A549 (cell line): Measurements from ENCODE around the gene CRYBB1. TPM values are rescaled to one million over a fixed set of nuclear protein-coding genes. Genes with fewer than 3 reads are reported as not detected.

Experiments
- ATAC-seq, 2 experiments: fragments of 200-7000 bp in 1 of 2; fragments of >200 bp in 1 of 2; cut with Nextera tagmentation in 1 of 2; cut with Tn5 transposase in 1 of 2; 3 replicates each; pipeline versions ENCODE4 v1.8.0 to v1.9.1; 2018 to 2020; ENCODE audit warnings: mild to moderate bottlenecking in 1 of 2, moderate library complexity in 1 of 2
- CTCF ChIA-PET: fragments of 300-600 bp; sonication (Branson Sonifier 250); formaldehyde crosslinking; extraction: SDS; loops from one replicate; lab custom pipeline; 2021; ENCODE audit warnings: antibody characterized with exemption, inconsistent platforms; lab: Yijun Ruan, JAX
- POLR2A ChIA-PET: fragments of 350-600 bp; formaldehyde crosslinking; extraction: SDS; loops from one replicate; lab custom pipeline; 2021; ENCODE audit warnings: antibody characterized with exemption, inconsistent platforms; lab: Yijun Ruan, JAX
- DNase-seq, 2 experiments: peaks; one replicate each; pipeline versions ENCODE4 v3.0.0 to v3.0.0-alpha.2; 2011 to 2016; ENCODE audit warnings: low read depth in 1 of 2, low spot score in 1 of 2
- FAIRE-seq: peaks from 2 replicates; lab custom pipeline; 2011; peaks lifted over from hg19 to GRCh38; lab: Jason Lieb, UNC
- H3K27ac ChIP-seq, 2 experiments: fragments of >200 bp; sonication (Bioruptor Twin); formaldehyde crosslinking; 3 replicates each; pipeline ENCODE4 v1.5.1; 2016 to 2017
- H3K4me1 ChIP-seq: fragments of >200 bp; sonication (Bioruptor Twin); formaldehyde crosslinking; 3 replicates; pipeline ENCODE4 v1.6.1; 2016
- H3K4me2 ChIP-seq: fragments of >200 bp; sonication (Bioruptor Twin); formaldehyde crosslinking; 3 replicates; pipeline ENCODE4 v1.6.1; 2016
- H3K4me3 ChIP-seq: fragments of >200 bp; sonication (Bioruptor Twin); formaldehyde crosslinking; 3 replicates; pipeline ENCODE4 v1.5.1; 2016
- H3K9me3 ChIP-seq: fragments of >200 bp; sonication (Bioruptor Twin); formaldehyde crosslinking; 3 replicates; pipeline ENCODE4 v1.6.1; 2016
- CEBPB ChIP-seq, 2 experiments: fragments of >200 bp in 1 of 2; sonication (Bioruptor Twin) in 1 of 2; formaldehyde crosslinking in 1 of 2; IDR thresholded peaks; 2 replicates each; pipeline ENCODE4 v1.6.1; 2012 to 2016
- CHD2 ChIP-seq: fragments of 150-350 bp; IDR thresholded peaks from 2 replicates; pipeline ENCODE4 v1.6.1; 2014; ENCODE audit warnings: low read length; ENCODE audit not compliant: partially characterized antibody
- EHF ChIP-seq: fragments of 250-450 bp; sonication (Bioruptor Pico); IDR thresholded peaks from 2 replicates; pipeline ENCODE4 v1.5.0; 2020; ENCODE audit warnings: mild to moderate bottlenecking
- EP300 ChIP-seq, 2 experiments: fragments of >200 bp; sonication (Bioruptor Twin); formaldehyde crosslinking; IDR thresholded peaks; 2 replicates in 1 of 2; 3 replicates in 1 of 2; pipeline ENCODE4 v1.6.1; 2016 to 2017
- ESRRA ChIP-seq: fragments of 150-350 bp; IDR thresholded peaks from 2 replicates; pipeline ENCODE4 v1.6.1; 2014; ENCODE audit warnings: mild to moderate bottlenecking, low read length, borderline replicate concordance
- MYC ChIP-seq: IDR thresholded peaks from 2 replicates; pipeline ENCODE4 v1.6.1; 2012; ENCODE audit warnings: mild to moderate bottlenecking, inconsistent platforms, low read length, improper control_type of control experiment, borderline replicate concordance
- NFE2L2 ChIP-seq: fragments of 150-350 bp; conservative IDR thresholded peaks from 2 replicates; pipeline ENCODE4 v1.6.1; 2014; ENCODE audit warnings: low read length
- NPAS2 ChIP-seq: fragments of 250-450 bp; sonication (Bioruptor Pico); IDR thresholded peaks from 2 replicates; pipeline ENCODE4 v1.8.0; 2022; ENCODE audit warnings: mild to moderate bottlenecking, moderate library complexity, borderline replicate concordance
- NR3C1 ChIP-seq: fragments of >200 bp; sonication (Bioruptor Twin); formaldehyde crosslinking; IDR thresholded peaks from 3 replicates; pipeline ENCODE4 v1.6.1; 2017
- RAD21 ChIP-seq, 2 experiments: fragments of >200 bp in 1 of 2; sonication (Bioruptor Twin) in 1 of 2; formaldehyde crosslinking in 1 of 2; IDR thresholded peaks in 1 of 2; conservative IDR thresholded peaks in 1 of 2; 2 replicates in 1 of 2; 3 replicates in 1 of 2; pipeline ENCODE4 v1.6.1; 2012 to 2018; ENCODE audit warnings: inconsistent platforms in 1 of 2
- RARB ChIP-seq: fragments of 250-450 bp; sonication (Bioruptor Pico); IDR thresholded peaks from 2 replicates; pipeline ENCODE4 v1.8.0; 2021; ENCODE audit warnings: mild to moderate bottlenecking, moderate library complexity
- RFX5 ChIP-seq: fragments of 450-650 bp; IDR thresholded peaks from 2 replicates; pipeline ENCODE4 v1.7.1; 2014; ENCODE audit warnings: antibody characterized with exemption, mild to moderate bottlenecking, moderate library complexity
- TP53 ChIP-seq: fragments of 250-450 bp; sonication (Bioruptor Pico); IDR thresholded peaks from 2 replicates; pipeline ENCODE4 v1.5.0; 2021; ENCODE audit warnings: mild to moderate bottlenecking, moderate library complexity
- ZFP36 ChIP-seq: fragments of 450-650 bp; IDR thresholded peaks from 2 replicates; pipeline ENCODE4 v1.6.1; 2014; ENCODE audit warnings: borderline replicate concordance; ENCODE audit not compliant: partially characterized antibody
- ZNF302 ChIP-seq: fragments of 250-450 bp; sonication (Bioruptor Pico); IDR thresholded peaks from 2 replicates; pipeline ENCODE4 v1.9.0; 2021; ENCODE audit warnings: inconsistent platforms, mild to moderate bottlenecking, moderate library complexity
- WGBS: methylation state at CpG from one replicate; pipeline ENCODE4 v1.1.6; 2017; ENCODE audit errors: missing lambda C conversion rate; 5-methylcytosine and 5-hydroxymethylcytosine counted together
- polyA plus RNA-seq, 4 experiments: library from polyadenylated mRNA; depleted of rRNA in 3 of 4; stranded (reverse); fragments of >200 nt; fragmentation: RNase III in 1 of 4; extraction: RNeasy Plus Mini Kit Qiagen cat#74134 plus additional on column Dnase treatment in 1 of 4; gene quantifications; 2 replicates in 3 of 4; 3 replicates in 1 of 4; pipeline ENCODE4 v1.2.3, GENCODE V29; 2011 to 2017
- TF ChIP-seq, protein P1 (sequence below): IDR thresholded peaks from 2 replicates; pipeline ENCODE4 v1.6.1; 2012; ENCODE audit warnings: low read depth, borderline replicate concordance
- TF ChIP-seq, protein P2 (sequence below): IDR thresholded peaks from 2 replicates; pipeline ENCODE4 v1.6.1; 2012
- TF ChIP-seq, protein P3 (sequence below): fragments of 250-450 bp; sonication (Bioruptor Pico); IDR thresholded peaks from 2 replicates; pipeline ENCODE4 v1.5.0; 2020; ENCODE audit warnings: low read depth, mild to moderate bottlenecking, moderate library complexity
- TF ChIP-seq, protein P4 (sequence below): fragments of >200 bp; sonication (Bioruptor Twin); formaldehyde crosslinking; IDR thresholded peaks from 2 replicates; pipeline ENCODE4 v1.6.1; 2016

Gene CRYBB1
- polyA plus RNA-seq, 2 of the 4 experiments (the other 2 are of a cell fraction), result not detected

DNA sequence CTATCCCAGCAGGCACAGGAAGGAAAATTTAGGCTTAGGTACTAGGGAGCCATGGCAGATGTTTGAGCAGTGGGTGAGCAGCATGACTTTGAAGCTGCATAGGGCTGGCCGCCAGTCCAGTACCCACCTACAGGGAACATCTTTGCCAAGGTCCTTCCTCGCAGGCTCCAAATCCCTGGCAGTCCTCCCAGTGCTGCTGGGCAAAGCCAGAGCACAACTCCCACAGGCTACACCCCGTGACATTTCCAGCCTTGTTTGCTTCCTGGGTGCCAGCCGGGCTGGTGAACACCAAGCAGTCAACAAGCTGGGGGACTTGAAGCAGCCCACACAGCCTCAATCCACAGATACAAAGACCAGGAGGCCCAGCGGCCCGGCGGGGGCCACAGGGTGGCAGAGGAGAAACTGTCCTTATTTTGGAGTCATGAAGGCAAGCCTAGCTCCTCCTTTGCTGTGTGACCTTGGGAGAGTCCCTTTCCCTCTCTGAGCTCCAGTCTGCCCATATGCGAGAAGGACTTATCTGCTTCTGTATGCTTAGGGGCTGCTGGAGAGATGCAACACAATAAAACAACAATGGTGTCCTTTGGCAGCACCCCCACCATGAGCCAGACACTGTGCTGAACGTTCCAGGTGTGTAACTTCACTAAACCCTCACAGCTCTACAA is 55.9 kb downstream of the CRYBB1 start:
- FAIRE-seq (no peak), ATAC-seq (no peak), DNase-seq (no peak)
- Histone ChIP-seq H3K4me2 (no peak overlapping the region), H3K9me3 (no peaks in the 10 kb centered on the region), H3K27ac (no peak overlapping the region), H3K4me3 (no peak overlapping the region), H3K4me1 (no peaks in the 10 kb centered on the region)
- ChIA-PET POLR2A (no interaction called here), CTCF (no interaction called here)
- TF ChIP-seq RARB (CRISPR knock-in tag) (no peak), ZFP36 (peak; percentile 27)
- WGBS, result 65% methylated on average over 5 of the region's 9 CpGs

DNA sequence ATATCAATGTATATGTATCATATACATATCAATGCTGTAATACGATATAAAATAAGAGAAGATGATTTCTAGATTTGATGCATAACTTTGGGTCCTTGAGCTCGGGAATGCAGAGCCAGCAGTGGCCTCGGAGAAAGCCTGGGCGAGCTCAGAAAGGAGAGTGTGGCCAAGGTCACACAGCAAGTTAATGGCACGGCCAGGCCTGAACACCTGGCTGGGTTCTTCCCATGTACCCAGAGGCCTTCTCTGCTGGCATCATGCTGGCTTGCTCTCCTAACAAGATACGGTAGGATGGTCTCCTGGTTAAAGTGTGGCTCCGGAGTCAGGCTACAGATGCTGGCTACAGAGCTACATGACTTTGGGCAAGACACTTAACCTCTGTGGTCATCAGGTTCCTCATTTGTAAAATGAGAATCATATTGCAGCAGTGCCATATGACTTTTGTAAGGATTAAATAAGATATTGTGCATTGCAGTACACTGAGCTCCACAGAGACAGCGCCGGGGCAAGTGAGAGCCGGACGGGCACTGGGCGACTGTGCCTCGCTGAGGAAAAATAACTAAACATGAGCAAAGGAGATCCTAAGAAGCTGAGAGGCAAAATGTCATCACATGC is 57.8 kb downstream of the CRYBB1 start:
- ATAC-seq (no peak), DNase-seq (no peak), FAIRE-seq (no peak)
- H3K4me2 ChIP-seq, result no peak overlapping the region
- H3K9me3 ChIP-seq, result no peaks in the 10 kb centered on the region
- WGBS, result 93% methylated on average over 13 of the region's 13 CpGs
- no peak overlapping the region for H3K27ac ChIP-seq
- ChIA-PET CTCF (no interaction called here), POLR2A (no interaction called here)
- H3K4me3 ChIP-seq, result no peak overlapping the region
- TF ChIP-seq, protein P1, sequence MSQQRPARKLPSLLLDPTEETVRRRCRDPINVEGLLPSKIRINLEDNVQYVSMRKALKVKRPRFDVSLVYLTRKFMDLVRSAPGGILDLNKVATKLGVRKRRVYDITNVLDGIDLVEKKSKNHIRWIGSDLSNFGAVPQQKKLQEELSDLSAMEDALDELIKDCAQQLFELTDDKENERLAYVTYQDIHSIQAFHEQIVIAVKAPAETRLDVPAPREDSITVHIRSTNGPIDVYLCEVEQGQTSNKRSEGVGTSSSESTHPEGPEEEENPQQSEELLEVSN, result no peak
- TF ChIP-seq NR3C1 (no peak), RAD21 (conservative IDR thresholded peaks at IDR 0.05 in 1 of 2, IDR thresholded peaks at IDR 0.05 in 1 of 2) (no peak), NFE2L2 (no peak), NPAS2 (CRISPR knock-in tag) (no peak), ZFP36 (no peak), CHD2 (no peak), ZNF302 (CRISPR knock-in tag) (no peak), RFX5 (no peak), MYC (no peak), EP300 (IDR thresholded peaks at IDR 0.05) (no peak), ESRRA (no peak), EHF (CRISPR knock-in tag) (no peak), TP53 (no peak), CEBPB (IDR thresholded peaks at IDR 0.05) (no peak)
- TF ChIP-seq, protein P2, sequence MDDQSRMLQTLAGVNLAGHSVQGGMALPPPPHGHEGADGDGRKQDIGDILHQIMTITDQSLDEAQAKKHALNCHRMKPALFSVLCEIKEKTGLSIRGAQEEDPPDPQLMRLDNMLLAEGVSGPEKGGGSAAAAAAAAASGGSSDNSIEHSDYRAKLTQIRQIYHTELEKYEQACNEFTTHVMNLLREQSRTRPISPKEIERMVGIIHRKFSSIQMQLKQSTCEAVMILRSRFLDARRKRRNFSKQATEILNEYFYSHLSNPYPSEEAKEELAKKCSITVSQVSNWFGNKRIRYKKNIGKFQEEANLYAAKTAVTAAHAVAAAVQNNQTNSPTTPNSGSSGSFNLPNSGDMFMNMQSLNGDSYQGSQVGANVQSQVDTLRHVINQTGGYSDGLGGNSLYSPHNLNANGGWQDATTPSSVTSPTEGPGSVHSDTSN, result no peak
- TF ChIP-seq, protein P3, sequence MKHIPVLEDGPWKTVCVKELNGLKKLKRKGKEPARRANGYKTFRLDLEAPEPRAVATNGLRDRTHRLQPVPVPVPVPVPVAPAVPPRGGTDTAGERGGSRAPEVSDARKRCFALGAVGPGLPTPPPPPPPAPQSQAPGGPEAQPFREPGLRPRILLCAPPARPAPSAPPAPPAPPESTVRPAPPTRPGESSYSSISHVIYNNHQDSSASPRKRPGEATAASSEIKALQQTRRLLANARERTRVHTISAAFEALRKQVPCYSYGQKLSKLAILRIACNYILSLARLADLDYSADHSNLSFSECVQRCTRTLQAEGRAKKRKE (CRISPR knock-in tag), result no peak
- TF ChIP-seq, all 56 proteins: peak for 0
- H3K4me1 ChIP-seq, result no peaks in the 10 kb centered on the region

DNA sequence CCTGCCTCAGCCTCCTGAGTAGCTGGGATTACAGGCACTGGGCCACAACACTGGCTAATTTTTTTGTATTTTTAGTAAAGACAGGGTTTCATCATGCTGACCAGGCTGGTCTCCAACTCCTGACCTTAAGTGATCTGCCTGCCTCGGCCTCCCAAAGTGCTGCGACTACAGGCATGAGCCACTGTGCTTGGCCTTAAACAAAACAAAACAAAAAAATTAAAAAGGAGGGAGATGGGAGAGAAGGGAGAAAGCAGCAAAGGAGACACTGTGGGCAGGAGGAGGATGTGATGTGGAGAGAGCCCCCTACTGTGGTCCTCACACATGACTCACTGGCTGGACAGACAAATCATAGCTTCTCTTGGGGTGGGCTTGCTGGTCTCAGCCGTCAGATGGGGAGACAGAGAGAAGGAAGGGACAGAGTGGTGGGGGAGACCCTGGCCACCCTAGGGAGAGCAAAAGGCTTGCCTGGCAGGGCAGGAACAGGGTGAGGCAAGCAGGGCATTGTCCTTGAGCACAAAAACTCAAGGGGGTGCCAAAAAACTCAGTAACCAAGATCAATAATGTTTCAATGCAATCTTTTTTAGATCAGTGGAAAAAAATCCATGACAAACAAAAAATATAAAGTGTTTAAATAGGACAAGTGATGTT is 59.5 kb downstream of the CRYBB1 start:
- Histone ChIP-seq H3K4me3 (no peak overlapping the region), H3K4me2 (no peak overlapping the region), H3K27ac (no peak overlapping the region; a peak in 1 of 6 replicates), H3K9me3 (no peaks in the 10 kb centered on the region), H3K4me1 (peaks cover 2% of the 10 kb centered on the region; the same call in 1 of the 3 replicates)
- FAIRE-seq, result no peak
- ATAC-seq, result no peak
- TF ChIP-seq ZFP36, result no peak
- TF ChIP-seq CEBPB (IDR thresholded peaks at IDR 0.05), result no peak
- no peak for TF ChIP-seq RFX5
- TF ChIP-seq, protein P4, sequence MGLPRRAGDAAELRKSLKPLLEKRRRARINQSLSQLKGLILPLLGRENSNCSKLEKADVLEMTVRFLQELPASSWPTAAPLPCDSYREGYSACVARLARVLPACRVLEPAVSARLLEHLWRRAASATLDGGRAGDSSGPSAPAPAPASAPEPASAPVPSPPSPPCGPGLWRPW, result no peak
- no peak for TF ChIP-seq NFE2L2
- TF ChIP-seq RAD21 (conservative IDR thresholded peaks at IDR 0.05 in 1 of 2, IDR thresholded peaks at IDR 0.05 in 1 of 2), result no peak
- TF ChIP-seq CHD2, result no peak
- no peak for DNase-seq
- ChIA-PET POLR2A (no interaction called here), CTCF (interaction anchor here (0.6 kb wide), 1 partner anchor 25 kb away, joined by 3 read pairs; no protein-coding TSS in a partner anchor)
- WGBS, result 91% methylated on average over 3 of the region's 3 CpGs
